HUES6 (cell line): ENCODE data around the gene CCL4.
"Not testable (repeated sequence)": the region's sequence is repeated elsewhere in the genome, so short reads cannot be mapped to it uniquely, and the experiment has no call there.

Experiments
- H3K27ac ChIP-seq: 2 replicates; pipeline ENCODE4 v1.7.0; 2013; ENCODE audit warnings: low read depth, mild to moderate bottlenecking, low read length, inconsistent platforms
- H3K27me3 ChIP-seq: 2 replicates; pipeline ENCODE4 v1.6.1; 2013; ENCODE audit warnings: low read length; ENCODE audit not compliant: control insufficient read depth, insufficient read depth
- H3K36me3 ChIP-seq: 2 replicates; pipeline ENCODE4 v1.6.1; 2013; ENCODE audit warnings: low read length; ENCODE audit not compliant: control insufficient read depth, insufficient read depth
- H3K4me1 ChIP-seq: 2 replicates; pipeline ENCODE4 v1.6.1; 2013; ENCODE audit warnings: low read length; ENCODE audit not compliant: control insufficient read depth, insufficient read depth
- H3K4me3 ChIP-seq: 2 replicates; pipeline ENCODE4 v1.5.1; 2013; ENCODE audit warnings: low read depth, low read length
- H3K9ac ChIP-seq: one replicate; pipeline ENCODE4 v1.6.1; 2013; ENCODE audit warnings: mild to moderate bottlenecking, low read length
- H3K9me3 ChIP-seq: 2 replicates; pipeline ENCODE4 v1.6.1; 2013; ENCODE audit warnings: low read depth, low read length; ENCODE audit not compliant: control insufficient read depth, insufficient read depth

Gene CCL4

GRCh38 chr17:36118477-36119353 lies 15.1 kb downstream of the CCL4 start:
- no peak overlapping the region for H3K27ac ChIP-seq
- H3K4me3 ChIP-seq, result no peak overlapping the region
- H3K9ac ChIP-seq, result no peak overlapping the region
- no peaks in the 10 kb centered on the region for H3K27me3 ChIP-seq
- peaks cover 20% of the 10 kb centered on the region for H3K4me1 ChIP-seq
- peaks cover 4% of the 10 kb centered on the region; the same call in 1 of the 2 replicates for H3K9me3 ChIP-seq
- H3K36me3 ChIP-seq, result no peaks in the 10 kb centered on the region

DNA sequence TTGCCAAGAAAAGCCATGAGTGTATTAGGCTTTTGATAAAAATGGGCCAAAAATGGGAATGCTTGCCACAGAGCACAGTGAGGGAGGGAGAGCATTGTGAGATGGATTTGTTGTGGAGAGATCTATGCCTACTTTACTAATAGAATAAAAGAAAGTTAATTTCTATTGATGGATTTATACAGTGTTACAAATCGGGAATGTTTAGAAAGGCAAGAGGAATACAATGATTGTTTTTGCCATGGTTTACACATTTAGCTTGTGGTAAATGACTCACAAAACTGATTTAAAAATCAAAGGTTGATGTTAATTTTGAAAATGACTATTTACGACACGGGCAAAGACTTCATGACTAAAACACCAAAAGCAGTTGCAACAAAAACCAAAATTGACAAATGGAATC lies 16.6 kb downstream of the CCL4 start:
- Histone ChIP-seq H3K4me1 (peaks cover 32% of the 10 kb centered on the region), H3K36me3 (no peaks in the 10 kb centered on the region), H3K9me3 (peaks cover 10% of the 10 kb centered on the region), H3K27ac (no peak overlapping the region), H3K4me3 (no peak overlapping the region), H3K27me3 (no peaks in the 10 kb centered on the region), H3K9ac (no peak overlapping the region)

- H3K4me3 ChIP-seq, H3K27ac ChIP-seq, H3K36me3 ChIP-seq, H3K9ac ChIP-seq, H3K27me3 ChIP-seq: not testable (repeated sequence)
- H3K4me1 ChIP-seq, result peaks cover 33% of the 10 kb centered on the region
- H3K9me3 ChIP-seq, result peaks cover 18% of the 10 kb centered on the region
Observed at GRCh38 chr17:36121099-36121498, 17.5 kb downstream of the CCL4 start.

DNA sequence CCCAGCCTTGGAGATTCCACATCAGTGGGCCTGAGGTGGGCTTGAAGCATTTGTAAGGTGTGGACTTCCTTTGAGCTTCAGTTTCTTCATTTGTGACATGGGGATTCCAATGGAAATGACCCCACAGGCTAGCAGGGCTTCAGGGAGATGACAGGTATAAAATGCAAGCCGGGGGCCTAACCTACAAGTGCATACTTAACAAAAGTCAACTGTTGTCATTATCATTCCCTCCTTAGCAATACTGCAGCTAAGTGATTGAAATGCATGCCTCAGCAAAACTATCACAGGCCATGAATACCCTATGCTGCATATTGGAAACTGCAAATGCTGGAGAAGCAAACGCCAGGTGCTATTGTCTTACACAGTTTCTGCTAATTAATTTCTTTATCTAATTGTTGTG lies 19.8 kb downstream of the CCL4 start:
- H3K4me3 ChIP-seq, result no peak overlapping the region
- no peaks in the 10 kb centered on the region for H3K27me3 ChIP-seq
- H3K9ac ChIP-seq, result no peak overlapping the region
- H3K9me3 ChIP-seq, result peaks cover 29% of the 10 kb centered on the region
- no peak overlapping the region for H3K27ac ChIP-seq
- H3K36me3 ChIP-seq, result no peaks in the 10 kb centered on the region
- peaks cover 31% of the 10 kb centered on the region for H3K4me1 ChIP-seq

DNA sequence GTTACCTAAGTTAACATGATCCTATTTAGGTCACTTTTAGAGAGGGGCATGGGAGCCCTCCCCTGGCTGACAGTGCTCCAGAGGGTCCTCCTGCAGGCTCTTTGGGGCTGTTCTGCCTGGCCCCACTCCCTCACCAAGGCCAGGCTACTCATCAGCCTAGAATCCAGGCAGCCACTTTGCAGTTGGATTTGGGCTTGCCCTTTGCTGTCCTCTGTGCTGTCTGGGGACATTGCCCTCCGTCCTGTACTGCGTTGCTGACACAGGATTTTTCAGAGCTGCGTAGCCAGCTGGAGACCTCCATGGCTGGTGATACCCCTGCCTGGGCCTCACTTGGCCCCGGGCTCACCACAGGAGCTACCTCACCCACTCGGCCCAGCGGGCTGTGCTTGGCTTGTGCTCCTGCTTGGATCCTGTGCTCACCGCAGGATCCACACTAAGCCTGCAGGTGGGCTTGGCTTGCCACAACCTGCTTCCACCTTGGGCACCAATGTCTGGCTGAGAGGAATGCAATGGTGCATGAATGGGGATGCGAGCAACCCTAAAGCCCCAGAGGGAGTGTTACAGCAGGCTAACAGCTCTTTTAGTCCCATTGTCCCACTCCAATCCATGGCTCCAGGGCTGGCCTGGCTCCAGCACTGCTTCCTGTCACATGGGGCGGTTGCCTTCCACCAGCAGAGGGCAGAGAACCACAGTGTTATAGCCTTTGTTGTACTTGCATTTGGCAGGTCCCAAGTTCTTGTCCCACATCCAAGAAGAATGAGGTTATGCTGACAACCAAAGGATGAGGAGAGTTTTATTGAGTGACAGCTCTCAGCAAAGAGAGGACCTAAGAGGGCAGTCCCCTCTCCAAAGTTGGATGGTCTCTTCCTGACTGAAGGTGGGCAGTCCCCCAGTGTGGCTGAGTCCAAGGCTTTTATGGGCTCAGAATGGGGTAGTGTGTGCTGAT lies 21.5 kb downstream of the CCL4 start:
- H3K4me1 ChIP-seq, result peaks cover 30% of the 10 kb centered on the region
- H3K9me3 ChIP-seq, result peaks cover 29% of the 10 kb centered on the region
- no peak overlapping the region for H3K4me3 ChIP-seq
- H3K27me3 ChIP-seq, result no peaks in the 10 kb centered on the region
- no peak overlapping the region for H3K9ac ChIP-seq
- no peaks in the 10 kb centered on the region for H3K36me3 ChIP-seq
- no peak overlapping the region for H3K27ac ChIP-seq

DNA sequence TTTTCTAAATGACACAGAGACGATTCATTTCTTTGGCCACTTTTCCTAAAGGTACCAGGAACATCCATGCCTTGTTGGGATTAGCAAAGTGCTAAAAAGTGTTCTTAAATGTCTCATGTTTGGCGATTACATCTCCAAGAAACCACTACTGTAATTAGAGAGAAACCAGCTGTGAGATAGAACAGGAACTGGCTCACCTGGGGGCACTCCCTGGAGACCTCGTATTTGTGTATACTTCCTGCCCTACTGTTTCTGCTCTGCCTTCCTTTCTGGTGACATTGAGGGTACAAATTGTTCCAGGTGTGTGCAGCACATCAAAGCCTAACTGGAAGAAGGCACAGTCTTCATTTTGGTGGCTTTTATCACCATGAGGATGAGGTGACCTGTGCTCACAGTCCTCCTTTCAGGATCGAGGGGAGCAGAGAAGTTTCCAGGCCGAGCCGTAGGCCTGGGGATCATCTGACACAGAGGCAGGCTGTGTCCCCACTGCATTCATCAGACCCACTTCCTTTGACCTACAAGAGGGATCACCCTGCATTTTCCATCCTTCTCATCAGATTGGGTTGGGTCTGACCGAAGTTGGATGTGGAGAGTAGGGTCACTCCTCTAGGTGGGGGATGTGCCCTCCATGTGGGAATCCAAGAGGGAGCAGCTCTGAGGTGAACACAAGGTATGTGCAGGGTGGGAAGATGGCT lies 23.7 kb downstream of the CCL4 start:
- Histone ChIP-seq H3K9me3 (peaks cover 25% of the 10 kb centered on the region), H3K9ac (no peak overlapping the region), H3K27ac (no peak overlapping the region), H3K27me3 (no peaks in the 10 kb centered on the region), H3K36me3 (no peaks in the 10 kb centered on the region), H3K4me1 (peaks cover 30% of the 10 kb centered on the region), H3K4me3 (no peak overlapping the region)

DNA sequence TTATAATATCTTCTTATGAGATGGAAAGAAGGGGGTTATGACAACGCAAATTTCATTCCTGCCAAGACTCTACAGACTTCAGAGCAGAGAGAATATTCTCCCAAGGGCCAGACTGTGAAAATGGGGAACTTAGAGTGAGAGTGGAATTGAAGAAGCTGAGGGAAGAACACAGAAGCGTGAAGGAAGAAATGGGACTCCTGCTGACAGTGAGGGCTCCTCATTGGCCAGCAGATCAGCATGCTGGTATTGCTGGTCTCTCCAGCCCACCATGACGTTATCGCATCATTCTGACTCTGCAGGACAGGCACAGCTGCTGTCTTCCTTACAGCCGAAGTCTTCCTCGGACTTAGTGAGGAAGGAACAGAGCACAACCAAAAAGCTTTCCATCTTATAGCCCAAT lies 24.3 kb downstream of the CCL4 start:
- Histone ChIP-seq H3K9ac (no peak overlapping the region), H3K36me3 (no peaks in the 10 kb centered on the region), H3K9me3 (peaks cover 25% of the 10 kb centered on the region), H3K4me1 (peaks cover 25% of the 10 kb centered on the region), H3K4me3 (no peak overlapping the region), H3K27ac (no peak overlapping the region), H3K27me3 (no peaks in the 10 kb centered on the region)

DNA sequence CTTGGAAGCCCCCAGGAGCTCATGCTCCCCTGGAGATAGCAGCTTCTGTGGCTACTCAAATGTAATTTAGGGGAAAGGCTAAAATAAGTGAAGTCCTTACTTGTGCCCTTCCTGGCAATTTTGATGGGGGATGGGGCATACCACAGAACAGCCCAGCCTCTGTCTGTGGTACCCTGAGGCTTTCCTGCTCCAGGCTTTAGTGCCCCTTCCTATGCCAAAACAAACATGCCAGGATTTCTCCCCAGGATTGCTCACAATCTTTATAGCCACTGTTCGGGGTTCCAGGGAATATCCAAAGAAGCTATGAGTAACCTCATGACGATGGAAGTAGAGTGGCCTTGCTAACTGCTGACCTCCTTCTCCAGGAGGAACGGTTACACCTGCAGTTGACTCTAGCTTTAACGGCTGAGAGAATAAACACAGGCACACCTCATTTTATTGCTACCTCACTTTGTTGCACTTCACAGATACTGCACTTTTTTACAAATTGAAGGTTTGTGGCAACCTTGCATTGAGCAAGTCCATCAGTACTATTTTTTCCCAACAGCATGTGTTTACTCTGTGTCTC lies 24.9 kb downstream of the CCL4 start:
- H3K4me1 ChIP-seq, result peaks cover 20% of the 10 kb centered on the region
- no peak overlapping the region for H3K27ac ChIP-seq
- H3K9me3 ChIP-seq, result peaks cover 25% of the 10 kb centered on the region
- no peaks in the 10 kb centered on the region for H3K36me3 ChIP-seq
- H3K27me3 ChIP-seq, result no peaks in the 10 kb centered on the region
- H3K9ac ChIP-seq, result no peak overlapping the region
- H3K4me3 ChIP-seq, result no peak overlapping the region

GRCh38 chr17:36129616-36130015 lies 26.0 kb downstream of the CCL4 start:
- Histone ChIP-seq H3K36me3 (no peaks in the 10 kb centered on the region), H3K9me3 (peaks cover 25% of the 10 kb centered on the region), H3K4me1 (peaks cover 10% of the 10 kb centered on the region; the same call in 1 of the 2 replicates), H3K27me3 (no peaks in the 10 kb centered on the region), H3K27ac (no peak overlapping the region), H3K9ac (no peak overlapping the region), H3K4me3 (no peak overlapping the region)

DNA sequence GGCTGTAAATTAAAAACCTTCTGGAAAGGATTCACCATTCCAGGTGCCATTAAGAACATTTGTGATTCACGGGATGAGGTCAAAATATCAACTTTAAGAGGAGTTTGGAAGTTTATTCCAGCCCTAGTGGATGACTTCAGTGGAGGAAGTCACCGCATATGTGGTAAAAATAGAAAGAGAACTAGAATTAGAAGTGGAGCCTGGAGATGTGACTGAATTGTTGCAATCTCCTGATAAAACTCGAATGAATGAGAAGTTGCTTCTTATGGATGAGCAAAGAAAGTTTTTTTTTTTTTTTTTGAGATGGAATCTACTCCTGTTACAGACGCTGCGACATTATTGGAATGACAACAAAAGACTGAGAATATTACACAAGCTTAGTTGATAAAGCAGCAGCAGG lies 26.7 kb downstream of the CCL4 start:
- Histone ChIP-seq H3K9ac (no peak overlapping the region), H3K27ac (no peak overlapping the region), H3K4me3 (no peak overlapping the region), H3K27me3 (no peaks in the 10 kb centered on the region), H3K36me3 (no peaks in the 10 kb centered on the region), H3K4me1 (peaks cover 5% of the 10 kb centered on the region; the same call in 1 of the 2 replicates), H3K9me3 (peaks cover 18% of the 10 kb centered on the region)
